Measurements from ENCODE around the gene PLXNC1. TPM values are rescaled to one million over a fixed set of nuclear protein-coding genes. Genes with fewer than 3 reads are reported as not detected.
A peak's percentile ranks its signal among the peaks of the same experiment; 100 is the strongest.

The PLXNC1 gene
- total RNA-seq, 1 experiment from 2014 or later, result 0.30 TPM

DNA sequence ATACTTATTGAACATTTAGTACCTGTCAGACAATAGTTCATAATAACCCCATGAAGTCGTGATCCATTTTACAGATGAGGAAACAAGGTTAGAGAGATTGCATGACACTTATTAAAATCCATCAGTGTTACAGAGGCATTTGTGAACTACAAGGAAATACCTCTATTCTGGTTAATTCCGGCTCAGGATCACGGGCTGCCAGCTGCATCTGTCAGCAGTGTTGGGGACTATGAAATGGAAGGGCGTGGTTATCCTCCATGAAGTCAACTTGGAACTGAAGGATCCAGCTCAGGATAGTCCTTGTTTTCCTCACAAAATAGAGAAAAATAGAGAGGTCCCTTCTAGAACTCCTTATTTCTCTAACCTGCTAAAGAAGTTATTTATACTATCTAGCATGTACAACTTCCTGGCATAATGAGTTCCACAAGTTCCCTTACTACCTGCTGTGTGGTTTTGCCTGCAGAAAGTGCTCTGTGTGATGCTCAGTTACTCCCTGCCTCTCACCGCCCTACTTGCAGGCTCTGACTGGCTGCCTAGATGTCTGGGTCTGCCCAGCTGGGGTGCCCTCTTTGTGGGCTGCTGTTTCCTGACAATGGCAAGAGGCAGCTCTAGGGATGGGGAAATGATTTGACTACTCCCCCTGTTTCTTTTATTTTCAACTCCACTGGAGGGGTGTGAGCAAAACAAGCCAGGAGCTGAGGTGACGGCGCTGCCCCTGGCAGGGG lies 36.8 kb downstream of the PLXNC1 start:
- no peak overlapping the region for H3K4me3 ChIP-seq (ENCODE audit: low read depth, low read length, poor library complexity, severe bottlenecking)
- H3K9me3 ChIP-seq (ENCODE audit: low read depth, low read length, poor library complexity, severe bottlenecking), result no peaks in the 10 kb centered on the region
- intact Hi-C loops (cut with micrococcal nuclease; ENCODE audit: unreplicated experiment), result no loop called here
- no peaks in the 10 kb centered on the region for H3K4me1 ChIP-seq (ENCODE audit: insufficient read depth, low read length, poor library complexity, severe bottlenecking)
- ChIA-PET CTCF (interaction anchor here (0.7 kb wide), 1 partner anchor 301 kb away, joined by 4 read pairs; no protein-coding TSS in a partner anchor), POLR2A (ENCODE audit: low non-redundant PET) (no interaction called here)
- peaks cover 2% of the 10 kb centered on the region for H3K27me3 ChIP-seq (replicated peaks; ENCODE audit: insufficient read depth, low read depth, low read length, poor library complexity)
- TF ChIP-seq, protein P1, sequence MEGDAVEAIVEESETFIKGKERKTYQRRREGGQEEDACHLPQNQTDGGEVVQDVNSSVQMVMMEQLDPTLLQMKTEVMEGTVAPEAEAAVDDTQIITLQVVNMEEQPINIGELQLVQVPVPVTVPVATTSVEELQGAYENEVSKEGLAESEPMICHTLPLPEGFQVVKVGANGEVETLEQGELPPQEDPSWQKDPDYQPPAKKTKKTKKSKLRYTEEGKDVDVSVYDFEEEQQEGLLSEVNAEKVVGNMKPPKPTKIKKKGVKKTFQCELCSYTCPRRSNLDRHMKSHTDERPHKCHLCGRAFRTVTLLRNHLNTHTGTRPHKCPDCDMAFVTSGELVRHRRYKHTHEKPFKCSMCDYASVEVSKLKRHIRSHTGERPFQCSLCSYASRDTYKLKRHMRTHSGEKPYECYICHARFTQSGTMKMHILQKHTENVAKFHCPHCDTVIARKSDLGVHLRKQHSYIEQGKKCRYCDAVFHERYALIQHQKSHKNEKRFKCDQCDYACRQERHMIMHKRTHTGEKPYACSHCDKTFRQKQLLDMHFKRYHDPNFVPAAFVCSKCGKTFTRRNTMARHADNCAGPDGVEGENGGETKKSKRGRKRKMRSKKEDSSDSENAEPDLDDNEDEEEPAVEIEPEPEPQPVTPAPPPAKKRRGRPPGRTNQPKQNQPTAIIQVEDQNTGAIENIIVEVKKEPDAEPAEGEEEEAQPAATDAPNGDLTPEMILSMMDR (conservative IDR thresholded peaks at IDR 0.05; ENCODE audit: low read depth, low read length), result no peak
- no peak for TF ChIP-seq EZH2 (IDR thresholded peaks at IDR 0.05; ENCODE audit: borderline replicate concordance, low read depth, low read length, poor library complexity, severe bottlenecking)
- H3K27ac ChIP-seq (ENCODE audit: low read depth, low read length, poor library complexity, severe bottlenecking), result no peak overlapping the region
- no peak for DNase-seq (ENCODE audit: low spot score)
- H3K36me3 ChIP-seq (ENCODE audit: insufficient read depth, low read length, poor library complexity, severe bottlenecking), result no peaks in the 10 kb centered on the region
- BruUV-seq (replicated peaks), result no TSS peak

DNA sequence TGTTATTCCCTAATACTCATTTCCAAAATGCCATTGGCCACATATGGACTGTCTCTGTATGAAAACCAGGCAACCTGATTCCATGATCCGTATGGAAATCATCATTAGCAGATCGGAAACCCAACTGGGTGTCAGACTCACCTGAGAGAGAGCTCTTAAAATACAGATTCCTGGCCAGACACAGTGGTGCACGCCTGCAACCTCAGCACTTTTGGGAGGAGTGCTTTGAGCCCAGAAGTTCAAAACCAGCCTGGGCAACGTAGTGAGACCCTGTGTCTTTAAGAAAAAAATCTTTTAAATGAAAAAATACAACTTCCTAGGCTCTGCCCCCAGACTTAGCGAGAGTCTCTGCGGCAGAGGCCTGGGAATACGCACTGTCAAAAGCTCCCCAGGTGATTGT lies 37.4 kb downstream of the PLXNC1 start:
- TF ChIP-seq, protein P1 (conservative IDR thresholded peaks at IDR 0.05; ENCODE audit: low read depth, low read length), result no peak
- TF ChIP-seq EZH2 (IDR thresholded peaks at IDR 0.05; ENCODE audit: borderline replicate concordance, low read depth, low read length, poor library complexity, severe bottlenecking), result no peak
- CTCF ChIA-PET, result interaction anchor here (0.7 kb wide), 1 partner anchor 300 kb away, joined by 4 read pairs; no protein-coding TSS in a partner anchor
- intact Hi-C loops (cut with micrococcal nuclease; ENCODE audit: unreplicated experiment), result no loop called here
- DNase-seq (ENCODE audit: low spot score), result no peak
- H3K4me1 ChIP-seq (ENCODE audit: insufficient read depth, low read length, poor library complexity, severe bottlenecking), result no peaks in the 10 kb centered on the region
- H3K4me3 ChIP-seq (ENCODE audit: low read depth, low read length, poor library complexity, severe bottlenecking), result no peak overlapping the region
- H3K9me3 ChIP-seq (ENCODE audit: low read depth, low read length, poor library complexity, severe bottlenecking), result no peaks in the 10 kb centered on the region
- H3K36me3 ChIP-seq (ENCODE audit: insufficient read depth, low read length, poor library complexity, severe bottlenecking), result no peaks in the 10 kb centered on the region
- POLR2A ChIA-PET (ENCODE audit: low non-redundant PET), result no interaction called here
- no peak overlapping the region for H3K27ac ChIP-seq (ENCODE audit: low read depth, low read length, poor library complexity, severe bottlenecking)
- H3K27me3 ChIP-seq (replicated peaks; ENCODE audit: insufficient read depth, low read depth, low read length, poor library complexity), result peaks cover 2% of the 10 kb centered on the region
- no TSS peak for BruUV-seq (replicated peaks)

DNA sequence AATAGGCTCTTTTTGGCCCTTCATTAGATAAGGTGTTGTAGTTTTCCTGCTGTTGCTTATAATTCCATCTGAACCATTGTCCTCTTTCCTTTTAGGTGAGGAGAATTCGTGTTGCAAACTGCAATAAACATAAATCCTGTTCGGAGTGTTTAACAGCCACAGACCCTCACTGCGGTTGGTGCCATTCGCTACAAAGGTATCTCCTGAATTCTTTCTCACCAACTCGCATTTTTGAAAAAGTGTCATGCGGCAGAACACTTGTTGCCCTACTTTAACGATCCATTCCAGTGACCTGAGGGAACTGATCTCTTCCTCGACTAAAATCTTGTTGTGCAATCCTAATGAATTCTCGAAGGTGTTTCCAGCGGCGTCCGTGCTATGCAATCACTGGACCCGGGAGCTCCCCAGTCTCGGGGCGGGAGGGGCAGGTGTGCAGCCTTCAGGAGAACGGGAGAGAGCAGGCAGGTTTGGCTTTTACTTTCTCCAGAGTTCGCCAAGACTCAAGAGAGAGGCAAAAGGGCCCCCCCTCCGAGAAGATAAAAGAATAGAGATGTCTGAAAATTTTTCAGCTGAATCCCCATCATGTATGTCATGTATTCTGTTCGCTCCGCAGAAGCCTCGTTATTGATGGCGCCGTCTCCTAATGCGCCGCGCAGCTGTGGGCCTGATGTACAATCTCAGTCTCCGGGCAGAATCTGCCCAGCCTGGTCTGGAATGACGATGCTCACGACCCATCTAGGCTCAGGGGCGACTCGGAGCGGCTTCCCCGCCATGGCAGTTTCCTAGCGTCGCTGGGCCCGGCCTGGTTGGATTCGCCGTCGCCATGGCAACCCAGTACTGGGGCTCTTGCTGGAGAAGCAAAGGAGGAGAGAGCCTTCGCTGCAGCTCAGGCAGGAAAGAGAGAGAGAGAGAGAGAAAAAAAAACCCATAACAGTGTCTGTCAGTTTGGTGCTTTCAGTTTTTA lies 38.2 kb downstream of the PLXNC1 start:
- TF ChIP-seq, protein P1 (conservative IDR thresholded peaks at IDR 0.05; ENCODE audit: low read depth, low read length), result no peak
- no peak for TF ChIP-seq EZH2 (IDR thresholded peaks at IDR 0.05; ENCODE audit: borderline replicate concordance, low read depth, low read length, poor library complexity, severe bottlenecking)
- H3K4me1 ChIP-seq (ENCODE audit: insufficient read depth, low read length, poor library complexity, severe bottlenecking), result no peaks in the 10 kb centered on the region
- peak; percentile 59 for DNase-seq (ENCODE audit: low spot score)
- BruUV-seq (replicated peaks), result no TSS peak
- CTCF ChIA-PET, result no interaction called here
- no peak overlapping the region for H3K27ac ChIP-seq (ENCODE audit: low read depth, low read length, poor library complexity, severe bottlenecking)
- intact Hi-C loops (cut with micrococcal nuclease; ENCODE audit: unreplicated experiment), result no loop called here
- no peaks in the 10 kb centered on the region for H3K36me3 ChIP-seq (ENCODE audit: insufficient read depth, low read length, poor library complexity, severe bottlenecking)
- H3K9me3 ChIP-seq (ENCODE audit: low read depth, low read length, poor library complexity, severe bottlenecking), result no peaks in the 10 kb centered on the region
- H3K4me3 ChIP-seq (ENCODE audit: low read depth, low read length, poor library complexity, severe bottlenecking), result peak overlapping the region; percentile 27
- peaks cover 2% of the 10 kb centered on the region for H3K27me3 ChIP-seq (replicated peaks; ENCODE audit: insufficient read depth, low read depth, low read length, poor library complexity)
- POLR2A ChIA-PET (ENCODE audit: low non-redundant PET), result no interaction called here
